ENCODE results near the gene SCAMP2. TPM values are rescaled to one million over a fixed set of nuclear protein-coding genes. Genes with fewer than 3 reads are reported as not detected.

SCAMP2 gene
- total and polyA plus RNA-seq, 4 donors, result 21.7 to 42.5 (median 29.1) TPM

DNA sequence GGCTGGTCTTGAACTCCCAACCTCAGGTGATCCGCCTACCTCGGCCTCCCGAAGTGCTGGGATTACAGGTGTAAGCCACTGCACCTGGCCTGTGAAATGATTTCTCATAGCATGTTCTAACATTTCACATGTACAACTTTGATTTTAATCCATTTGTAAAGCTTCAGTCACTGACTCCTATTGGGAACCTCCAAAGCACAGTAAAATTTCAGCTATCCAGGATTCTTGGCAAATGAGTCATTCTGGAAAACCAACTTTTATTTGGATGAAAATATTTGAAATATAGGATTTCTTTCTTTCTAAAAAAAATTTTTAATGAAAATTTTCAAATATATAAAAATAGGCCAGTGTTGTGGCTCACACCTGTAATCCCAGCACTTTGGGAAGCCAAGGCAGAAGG is 63.2 kb downstream of the SCAMP2 start:
- Histone ChIP-seq H3K9me3 (ENCODE audit: control insufficient read depth in 4 of 4, low read length in 3 of 4) (no peaks in the 10 kb centered on the region), H3K4me3 (ENCODE audit: low read depth in 1 of 3, low read length in 3 of 3) (no peak overlapping the region), H3K9ac (ENCODE audit: low read depth in 1 of 2, low read length in 2 of 2) (no peak overlapping the region), H3K27ac (ENCODE audit: low read depth in 1 of 2, low read length in 2 of 2) (no peak overlapping the region), H3K4me1 (ENCODE audit: control insufficient read depth in 4 of 4, insufficient read depth in 4 of 4, low read length in 3 of 4) (peaks cover 0 to 12% (median 5%) of the 10 kb centered on the region in 4 donors), H3K36me3 (ENCODE audit: control insufficient read depth in 4 of 4, insufficient read depth in 3 of 4, low read depth in 1 of 4, low read length in 3 of 4) (no peaks in the 10 kb centered on the region), H3K27me3 (ENCODE audit: control insufficient read depth in 4 of 4, insufficient read depth in 4 of 4, low read length in 3 of 4) (no peaks in the 10 kb centered on the region)
- no peak for DNase-seq (ENCODE audit: low spot score)
- WGBS, result 96% methylated on average over 3 of the region's 3 CpGs
- TF ChIP-seq FOXA2 (IDR thresholded peaks at IDR 0.05) (no peak), NR2F2 (IDR thresholded peaks at IDR 0.05) (no peak), RAD21 (IDR thresholded peaks at IDR 0.05) (no peak), FOXA1 (IDR thresholded peaks at IDR 0.05) (no peak), HNF4G (IDR thresholded peaks at IDR 0.05) (no peak), HNF4A (conservative IDR thresholded peaks at IDR 0.05) (no peak), TAF1 (conservative IDR thresholded peaks at IDR 0.05) (no peak), EGR1 (IDR thresholded peaks at IDR 0.05; ENCODE audit: low read depth in 2 of 2) (no peak), JUND (IDR thresholded peaks at IDR 0.05) (no peak), GABPA (IDR thresholded peaks at IDR 0.05 in 1 of 2, conservative IDR thresholded peaks at IDR 0.05 in 1 of 2) (no peak), RXRA (IDR thresholded peaks at IDR 0.05) (no peak), SP1 (IDR thresholded peaks at IDR 0.05) (no peak), YY1 (IDR thresholded peaks at IDR 0.05) (no peak)
- TF ChIP-seq, protein P1, sequence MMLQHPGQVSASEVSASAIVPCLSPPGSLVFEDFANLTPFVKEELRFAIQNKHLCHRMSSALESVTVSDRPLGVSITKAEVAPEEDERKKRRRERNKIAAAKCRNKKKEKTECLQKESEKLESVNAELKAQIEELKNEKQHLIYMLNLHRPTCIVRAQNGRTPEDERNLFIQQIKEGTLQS (IDR thresholded peaks at IDR 0.05), result no peak
- TF ChIP-seq, protein P2, sequence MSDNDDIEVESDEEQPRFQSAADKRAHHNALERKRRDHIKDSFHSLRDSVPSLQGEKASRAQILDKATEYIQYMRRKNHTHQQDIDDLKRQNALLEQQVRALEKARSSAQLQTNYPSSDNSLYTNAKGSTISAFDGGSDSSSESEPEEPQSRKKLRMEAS (IDR thresholded peaks at IDR 0.05), result no peak
- TF ChIP-seq, protein P3, sequence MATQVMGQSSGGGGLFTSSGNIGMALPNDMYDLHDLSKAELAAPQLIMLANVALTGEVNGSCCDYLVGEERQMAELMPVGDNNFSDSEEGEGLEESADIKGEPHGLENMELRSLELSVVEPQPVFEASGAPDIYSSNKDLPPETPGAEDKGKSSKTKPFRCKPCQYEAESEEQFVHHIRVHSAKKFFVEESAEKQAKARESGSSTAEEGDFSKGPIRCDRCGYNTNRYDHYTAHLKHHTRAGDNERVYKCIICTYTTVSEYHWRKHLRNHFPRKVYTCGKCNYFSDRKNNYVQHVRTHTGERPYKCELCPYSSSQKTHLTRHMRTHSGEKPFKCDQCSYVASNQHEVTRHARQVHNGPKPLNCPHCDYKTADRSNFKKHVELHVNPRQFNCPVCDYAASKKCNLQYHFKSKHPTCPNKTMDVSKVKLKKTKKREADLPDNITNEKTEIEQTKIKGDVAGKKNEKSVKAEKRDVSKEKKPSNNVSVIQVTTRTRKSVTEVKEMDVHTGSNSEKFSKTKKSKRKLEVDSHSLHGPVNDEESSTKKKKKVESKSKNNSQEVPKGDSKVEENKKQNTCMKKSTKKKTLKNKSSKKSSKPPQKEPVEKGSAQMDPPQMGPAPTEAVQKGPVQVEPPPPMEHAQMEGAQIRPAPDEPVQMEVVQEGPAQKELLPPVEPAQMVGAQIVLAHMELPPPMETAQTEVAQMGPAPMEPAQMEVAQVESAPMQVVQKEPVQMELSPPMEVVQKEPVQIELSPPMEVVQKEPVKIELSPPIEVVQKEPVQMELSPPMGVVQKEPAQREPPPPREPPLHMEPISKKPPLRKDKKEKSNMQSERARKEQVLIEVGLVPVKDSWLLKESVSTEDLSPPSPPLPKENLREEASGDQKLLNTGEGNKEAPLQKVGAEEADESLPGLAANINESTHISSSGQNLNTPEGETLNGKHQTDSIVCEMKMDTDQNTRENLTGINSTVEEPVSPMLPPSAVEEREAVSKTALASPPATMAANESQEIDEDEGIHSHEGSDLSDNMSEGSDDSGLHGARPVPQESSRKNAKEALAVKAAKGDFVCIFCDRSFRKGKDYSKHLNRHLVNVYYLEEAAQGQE (IDR thresholded peaks at IDR 0.05), result no peak
- TF ChIP-seq, protein P4, sequence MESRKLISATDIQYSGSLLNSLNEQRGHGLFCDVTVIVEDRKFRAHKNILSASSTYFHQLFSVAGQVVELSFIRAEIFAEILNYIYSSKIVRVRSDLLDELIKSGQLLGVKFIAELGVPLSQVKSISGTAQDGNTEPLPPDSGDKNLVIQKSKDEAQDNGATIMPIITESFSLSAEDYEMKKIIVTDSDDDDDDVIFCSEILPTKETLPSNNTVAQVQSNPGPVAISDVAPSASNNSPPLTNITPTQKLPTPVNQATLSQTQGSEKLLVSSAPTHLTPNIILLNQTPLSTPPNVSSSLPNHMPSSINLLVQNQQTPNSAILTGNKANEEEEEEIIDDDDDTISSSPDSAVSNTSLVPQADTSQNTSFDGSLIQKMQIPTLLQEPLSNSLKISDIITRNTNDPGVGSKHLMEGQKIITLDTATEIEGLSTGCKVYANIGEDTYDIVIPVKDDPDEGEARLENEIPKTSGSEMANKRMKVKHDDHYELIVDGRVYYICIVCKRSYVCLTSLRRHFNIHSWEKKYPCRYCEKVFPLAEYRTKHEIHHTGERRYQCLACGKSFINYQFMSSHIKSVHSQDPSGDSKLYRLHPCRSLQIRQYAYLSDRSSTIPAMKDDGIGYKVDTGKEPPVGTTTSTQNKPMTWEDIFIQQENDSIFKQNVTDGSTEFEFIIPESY (IDR thresholded peaks at IDR 0.05), result no peak
- TF ChIP-seq, protein P5, sequence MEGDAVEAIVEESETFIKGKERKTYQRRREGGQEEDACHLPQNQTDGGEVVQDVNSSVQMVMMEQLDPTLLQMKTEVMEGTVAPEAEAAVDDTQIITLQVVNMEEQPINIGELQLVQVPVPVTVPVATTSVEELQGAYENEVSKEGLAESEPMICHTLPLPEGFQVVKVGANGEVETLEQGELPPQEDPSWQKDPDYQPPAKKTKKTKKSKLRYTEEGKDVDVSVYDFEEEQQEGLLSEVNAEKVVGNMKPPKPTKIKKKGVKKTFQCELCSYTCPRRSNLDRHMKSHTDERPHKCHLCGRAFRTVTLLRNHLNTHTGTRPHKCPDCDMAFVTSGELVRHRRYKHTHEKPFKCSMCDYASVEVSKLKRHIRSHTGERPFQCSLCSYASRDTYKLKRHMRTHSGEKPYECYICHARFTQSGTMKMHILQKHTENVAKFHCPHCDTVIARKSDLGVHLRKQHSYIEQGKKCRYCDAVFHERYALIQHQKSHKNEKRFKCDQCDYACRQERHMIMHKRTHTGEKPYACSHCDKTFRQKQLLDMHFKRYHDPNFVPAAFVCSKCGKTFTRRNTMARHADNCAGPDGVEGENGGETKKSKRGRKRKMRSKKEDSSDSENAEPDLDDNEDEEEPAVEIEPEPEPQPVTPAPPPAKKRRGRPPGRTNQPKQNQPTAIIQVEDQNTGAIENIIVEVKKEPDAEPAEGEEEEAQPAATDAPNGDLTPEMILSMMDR (IDR thresholded peaks at IDR 0.05; ENCODE audit: low read depth, low read length, missing input control), result no peak

All from liver (tissue), 9 donors.